Bone marrow (tissue), 2 donors: ENCODE measurements around the gene SCAANT1.

Experiments used
- DNase-seq, 2 donors: peaks; one replicate each; lab custom pipeline; 2025; lab: John Stamatoyannopoulos, UW

Gene SCAANT1

DNA sequence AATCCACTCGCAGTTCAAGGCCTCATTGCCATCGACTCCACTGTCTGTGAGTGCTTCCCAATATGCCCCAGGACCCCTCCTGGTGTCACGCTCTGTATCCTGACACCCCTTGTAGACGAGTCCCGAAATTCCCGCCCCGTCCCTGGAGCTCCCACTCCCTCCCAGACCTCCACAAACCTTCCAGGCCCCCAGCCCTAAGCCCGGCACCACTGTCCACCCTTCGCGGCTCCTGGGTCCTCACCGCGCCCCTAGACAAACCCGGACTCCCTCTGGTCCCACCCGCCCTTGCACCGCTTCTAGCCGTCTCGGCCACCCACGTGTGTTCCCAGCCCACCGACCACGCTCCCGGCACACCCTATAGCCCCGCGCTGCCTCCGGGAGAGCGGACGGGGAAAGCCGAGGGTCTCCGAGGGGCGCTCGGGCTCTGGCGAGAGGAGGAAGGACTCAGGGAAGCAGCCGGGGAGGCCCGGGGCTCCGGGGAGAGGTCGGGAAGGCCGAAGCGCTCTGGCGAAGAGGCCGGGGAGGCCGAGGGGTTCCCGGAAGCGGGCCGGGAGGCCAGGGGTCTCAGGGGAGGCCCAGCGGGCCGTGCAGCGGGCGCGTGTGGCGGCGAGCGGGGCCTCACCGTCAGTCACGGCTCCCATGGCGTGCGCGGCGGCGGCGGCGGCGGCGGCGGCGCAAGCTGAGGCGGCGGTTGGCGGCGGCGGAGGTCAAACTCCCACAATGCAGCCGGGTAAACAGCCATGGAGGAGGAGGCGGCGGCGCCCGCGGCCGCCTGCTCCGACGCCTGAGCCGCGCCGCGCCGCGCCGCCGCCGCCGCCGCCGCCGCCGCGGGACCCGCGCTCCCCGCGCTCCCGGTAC, 48.8 kb downstream of the SCAANT1 start, which contains the start of the genes ATXN7 and THOC7:
ATXN7 (plus strand) TSS at position 718 of the 858 bp plus-strand sequence. CDS start 48,732 bp downstream, outside the sequence.
THOC7 (minus strand) TSS at position 656 of the 858 bp plus-strand sequence; CDS start at position 641, 15 bp downstream.
- DNase-seq = peak; percentile 28 to 41

DNA sequence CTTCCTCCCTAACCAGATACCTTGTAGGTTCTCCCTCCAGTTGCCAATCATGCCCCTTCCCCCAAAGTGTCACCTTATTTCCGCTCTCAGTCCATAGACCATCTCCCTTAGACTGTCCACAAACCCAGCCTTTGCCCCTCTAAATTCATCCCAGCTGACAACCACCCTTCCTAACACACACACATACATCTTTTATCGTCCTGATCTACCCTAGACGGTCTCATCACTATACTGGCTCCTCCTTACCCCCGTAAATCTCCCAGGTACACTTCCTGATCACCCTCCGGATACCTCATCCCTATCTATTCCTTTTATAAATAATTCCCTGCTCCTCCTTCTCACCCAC, 49.4 kb downstream of the SCAANT1 start:
- no peak for DNase-seq
